HG03280 (cell line): ENCODE measurements around the gene FAM117A.
"Not testable (repeated sequence)": the region's sequence is repeated elsewhere in the genome, so short reads cannot be mapped to it uniquely, and the experiment has no call there.

Experiments
- ATAC-seq: cut with Tn5 transposase; IDR thresholded peaks from one replicate; pipeline ENCODE4 v1.9.1; 2021; ENCODE audit warnings: mild to moderate bottlenecking, moderate library complexity; ENCODE audit not compliant: unreplicated experiment

The FAM117A gene

DNA sequence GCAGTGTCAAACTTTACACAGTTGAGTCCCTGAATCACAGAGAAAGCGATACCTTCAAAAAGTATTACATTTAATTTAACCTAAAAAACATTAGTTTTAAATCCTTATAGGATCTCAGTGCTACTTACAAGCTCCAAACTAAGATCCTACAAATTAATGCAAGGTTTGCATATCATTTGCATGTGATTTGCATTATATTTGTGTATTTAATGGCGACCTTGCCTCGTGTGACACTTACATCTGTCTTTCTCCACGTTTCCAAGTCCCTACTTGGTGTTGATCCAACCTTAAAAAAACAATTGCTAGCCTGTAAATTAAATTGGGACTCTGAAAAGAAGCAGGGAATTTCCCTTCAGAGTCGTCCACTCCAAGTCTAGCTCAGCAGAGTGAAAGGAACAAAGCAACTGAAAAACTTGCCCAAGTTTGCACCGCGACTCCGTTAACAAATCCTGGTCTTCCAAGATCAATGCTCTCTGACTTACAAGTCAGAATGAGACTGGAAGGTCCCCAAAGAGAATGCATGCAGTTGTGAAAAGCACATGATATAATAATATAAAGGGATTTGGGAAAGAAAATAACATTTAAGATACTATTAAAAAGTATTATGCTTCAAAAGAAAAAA lies 739 bp upstream of the FAM117A start:
- no peak for ATAC-seq

DNA sequence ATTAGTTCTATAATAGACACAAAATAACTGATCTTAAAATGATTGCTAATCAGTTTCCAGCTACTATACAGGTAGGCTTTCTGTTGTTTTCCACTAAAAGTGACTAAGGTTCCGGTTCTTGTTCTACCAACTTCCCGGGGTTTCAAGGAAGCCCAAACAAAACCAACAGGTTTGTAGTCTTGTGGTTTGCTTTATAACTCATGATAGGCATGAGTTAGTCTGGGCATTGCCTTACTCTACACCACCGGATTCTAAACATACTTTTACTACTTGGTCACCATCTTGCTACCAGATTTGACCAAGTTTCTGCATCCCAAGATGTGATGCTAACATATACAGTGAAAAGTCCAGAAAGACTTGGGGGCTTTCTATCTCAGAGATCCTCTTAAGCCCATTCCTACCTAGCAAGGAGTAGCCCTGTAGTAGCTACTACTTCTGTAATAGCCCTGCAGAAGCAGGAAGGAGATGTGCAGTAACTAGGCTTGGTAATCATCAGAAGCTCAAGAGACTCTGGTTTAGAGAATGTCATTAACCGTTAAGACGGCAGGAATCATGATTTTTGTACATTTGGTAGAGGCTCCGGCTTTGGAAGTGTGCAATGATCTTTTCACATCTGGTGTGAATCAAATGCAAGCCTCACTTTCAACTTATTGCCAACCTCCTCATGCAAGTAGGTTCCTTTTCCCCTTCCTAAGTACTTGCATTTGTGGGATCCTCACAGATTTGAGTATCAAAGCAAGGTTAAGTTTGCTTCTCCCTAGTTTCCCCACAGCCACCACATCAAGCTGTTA lies 1.6 kb downstream of the FAM117A start:
- ATAC-seq = no peak

DNA sequence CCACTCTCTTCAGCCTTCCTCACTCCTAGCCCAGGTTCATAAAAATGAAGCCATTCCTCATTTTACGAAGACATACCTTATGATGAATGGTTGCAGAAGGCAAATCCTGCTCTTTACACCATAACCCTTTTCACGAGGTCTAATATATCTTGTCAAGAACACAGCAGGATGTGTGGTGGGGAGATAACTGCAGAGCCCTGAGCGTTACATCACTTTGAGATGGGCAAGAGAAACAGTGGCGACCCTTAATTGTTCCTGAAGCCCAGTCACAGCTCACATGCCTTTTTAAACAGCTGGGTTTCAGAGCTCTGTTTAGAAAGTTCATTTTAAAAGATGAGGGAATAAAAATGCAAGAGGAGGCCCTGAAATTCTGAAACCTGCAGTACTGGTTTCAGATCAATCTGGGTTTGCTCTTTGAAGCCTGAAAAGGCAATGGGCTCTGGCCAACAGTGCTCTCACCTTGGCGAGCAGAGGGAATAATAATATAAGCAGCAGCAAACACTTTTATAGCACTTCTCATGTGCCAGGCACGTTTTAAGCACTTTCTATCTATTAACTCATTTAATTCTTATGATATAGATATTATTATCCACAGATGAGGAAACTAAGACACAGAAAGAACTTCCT lies 2.9 kb downstream of the FAM117A start:
- ATAC-seq = no peak

DNA sequence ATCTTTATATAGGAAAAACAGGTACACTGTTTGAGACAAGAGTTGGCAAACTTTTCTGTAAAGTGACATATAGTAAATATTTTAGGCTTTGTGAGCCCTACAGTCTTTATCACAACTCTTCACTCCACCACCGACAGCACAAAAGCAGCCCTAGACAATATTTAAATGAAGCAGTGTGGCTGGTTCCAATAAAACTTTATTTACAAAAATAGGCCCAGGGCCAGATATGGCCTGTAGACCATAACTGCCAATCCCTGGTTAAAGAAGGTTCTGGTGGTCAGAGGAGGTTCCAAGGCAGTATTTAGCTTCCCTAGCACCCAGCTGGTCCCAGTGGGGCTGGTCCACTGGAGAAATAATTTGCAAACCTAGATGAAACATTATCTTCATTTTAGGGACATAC lies 3.6 kb downstream of the FAM117A start:
- ATAC-seq = no peak

DNA sequence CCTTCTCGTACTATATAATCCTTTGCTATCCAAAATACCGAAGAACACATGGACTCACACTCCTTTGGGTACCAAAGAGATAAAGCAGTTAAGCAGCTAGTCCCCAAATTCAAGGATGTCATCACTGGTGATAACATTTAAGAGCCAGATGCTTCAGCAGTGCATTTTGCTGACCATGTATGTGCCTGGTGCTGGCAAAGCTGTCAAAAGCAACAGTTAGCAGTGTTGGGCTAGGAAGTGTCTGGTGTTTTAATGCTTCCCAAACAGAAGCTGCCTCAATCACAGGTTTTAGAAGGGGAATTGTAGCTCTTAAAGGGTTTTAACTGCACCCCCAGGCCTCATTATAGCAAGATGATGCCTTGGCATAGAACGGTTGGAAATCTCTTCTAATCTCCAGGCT lies 4.7 kb downstream of the FAM117A start:
- ATAC-seq = no peak

DNA sequence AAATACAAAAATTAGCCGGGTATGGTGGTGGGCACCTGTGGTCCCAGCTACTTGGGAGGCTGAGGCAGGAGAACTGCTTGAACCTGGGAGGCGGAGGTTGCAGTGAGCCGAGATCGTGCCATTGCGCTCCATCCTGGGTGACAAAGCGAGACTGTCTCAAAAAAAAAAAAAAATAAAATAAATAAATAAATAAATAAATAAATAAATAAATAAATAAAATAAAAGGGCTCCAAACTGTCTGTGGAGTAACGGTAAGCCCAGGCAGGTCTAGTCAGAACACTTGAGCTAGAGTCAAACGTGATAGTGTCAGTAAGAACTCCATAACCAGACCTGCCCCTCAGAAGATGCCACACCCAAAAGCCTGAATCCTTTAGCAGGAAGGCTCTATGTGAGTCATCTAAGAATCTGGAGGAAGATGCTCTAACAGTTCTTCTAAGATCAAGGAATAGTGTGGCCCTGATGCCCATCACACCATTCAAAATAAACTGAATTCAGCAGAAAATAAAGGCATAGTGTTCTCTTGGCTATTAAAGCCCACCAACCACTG lies 5.4 kb downstream of the FAM117A start:
- ATAC-seq = not testable (repeated sequence)

DNA sequence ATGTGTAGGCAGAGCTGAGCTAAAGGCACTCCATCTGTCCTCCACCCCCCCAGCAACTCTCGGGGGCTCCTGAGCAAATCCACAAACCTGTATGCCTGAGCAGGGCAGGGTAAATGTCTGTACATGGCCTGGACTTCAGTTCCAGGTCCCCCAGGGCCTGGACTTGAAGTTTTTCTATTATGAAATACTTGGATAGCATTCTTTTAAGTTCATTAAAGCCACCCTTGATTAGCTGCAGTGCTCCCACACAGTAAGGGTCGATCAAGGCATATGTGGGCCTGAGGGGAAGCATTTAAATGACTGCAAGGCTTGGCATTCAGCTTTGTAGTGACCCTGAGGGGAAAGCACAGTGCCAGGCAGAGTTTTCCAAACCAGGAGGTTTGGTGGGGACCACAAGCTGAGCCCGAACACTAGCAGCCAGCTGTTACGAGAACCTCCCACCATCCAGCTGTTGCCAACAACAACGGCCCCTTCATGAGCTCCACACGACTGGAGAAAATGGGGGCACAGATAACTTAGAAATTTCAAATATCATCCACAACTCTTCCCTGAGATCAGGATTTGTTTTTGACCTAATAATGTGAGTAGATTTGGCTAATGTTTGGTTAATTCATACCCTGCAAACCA lies 6.7 kb downstream of the FAM117A start:
- ATAC-seq = no peak

DNA sequence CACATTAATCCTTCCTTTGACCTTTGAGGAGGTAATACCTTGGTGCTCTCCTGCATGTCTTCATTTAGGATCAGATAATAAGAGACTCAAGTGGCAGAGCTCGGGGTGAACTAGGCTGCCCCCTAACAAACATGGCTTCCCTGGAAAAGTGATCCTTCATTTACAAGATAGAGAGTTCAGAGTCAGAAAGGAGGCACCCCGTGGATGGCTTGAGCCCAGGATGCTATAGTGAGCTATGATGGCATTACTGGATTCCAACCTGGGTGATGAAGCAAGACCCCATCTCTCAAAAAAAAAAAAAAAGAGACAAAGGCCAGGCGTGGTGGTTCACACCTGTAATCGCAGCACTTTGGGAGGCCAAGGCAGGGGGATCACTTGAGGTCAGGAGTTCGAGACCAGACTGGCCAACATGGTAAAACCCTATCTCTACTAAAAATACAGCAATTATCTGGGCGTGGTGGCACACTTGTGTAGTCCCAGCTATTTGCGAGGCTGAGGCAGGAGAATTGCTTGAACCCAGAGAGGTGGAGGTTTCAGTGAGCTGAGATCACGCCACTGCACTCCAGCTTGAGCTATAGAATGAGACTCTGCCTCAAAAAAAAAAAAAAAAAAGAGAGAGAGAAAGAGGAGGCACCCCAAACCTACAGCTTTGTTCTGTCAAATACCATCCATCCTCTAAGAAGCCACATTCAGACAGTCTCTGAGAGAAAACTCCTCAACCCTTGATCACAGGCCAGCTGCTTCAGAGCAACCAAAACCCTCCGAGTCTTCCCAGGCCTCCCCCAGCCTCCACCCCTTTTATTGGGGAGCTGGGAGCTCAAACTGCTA lies 7.4 kb downstream of the FAM117A start:
- ATAC-seq = no peak

DNA sequence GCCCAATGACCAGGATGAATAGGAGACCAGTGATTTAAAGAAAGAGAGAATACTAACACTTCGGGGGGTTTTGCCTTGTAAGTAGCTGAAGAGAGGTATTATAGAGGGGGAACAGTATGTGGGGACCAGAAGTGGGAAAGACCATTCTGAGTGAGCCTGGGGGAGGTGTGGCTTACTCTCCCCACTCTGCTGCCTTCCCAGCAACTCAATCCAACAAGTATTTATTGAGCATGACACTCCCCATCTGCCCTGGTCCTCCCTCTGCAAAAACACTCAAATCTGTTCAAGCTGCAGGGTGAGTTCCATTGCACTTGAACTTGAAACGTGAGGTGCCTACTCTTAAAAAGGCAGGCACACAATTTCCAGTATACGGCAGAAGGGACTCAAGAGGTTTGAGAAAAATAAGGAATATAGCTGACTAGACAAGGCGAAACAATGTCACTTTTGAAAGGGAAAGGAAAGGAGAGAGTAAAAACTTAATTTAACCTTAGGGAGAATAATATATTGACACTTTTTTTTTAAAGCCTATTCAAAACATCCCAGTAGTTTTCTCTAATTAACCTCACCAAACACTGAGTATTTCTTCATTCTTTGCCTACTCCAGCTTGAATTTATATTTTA lies 8.2 kb downstream of the FAM117A start:
- no peak for ATAC-seq

DNA sequence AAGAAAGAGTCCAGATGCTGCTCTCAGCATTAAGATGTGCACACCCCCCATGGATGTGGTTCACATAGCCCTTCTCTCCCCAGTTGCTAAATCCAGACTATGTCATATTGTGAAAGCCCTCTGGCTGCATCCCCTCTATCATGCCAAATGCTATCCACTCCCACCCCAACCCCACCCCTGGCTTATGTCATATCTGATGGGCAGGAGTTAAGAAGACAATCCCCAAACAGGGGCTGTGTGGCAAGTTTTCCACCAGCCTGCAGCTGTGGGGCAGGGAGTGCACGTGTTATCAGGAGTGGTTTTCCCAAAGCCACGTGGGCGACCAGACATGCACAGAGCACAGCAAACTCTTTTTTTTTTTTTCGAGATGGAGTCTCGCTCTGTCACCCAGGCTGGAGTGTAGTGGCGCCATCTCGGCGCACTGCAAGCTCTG lies 10.0 kb downstream of the FAM117A start:
- no peak for ATAC-seq

DNA sequence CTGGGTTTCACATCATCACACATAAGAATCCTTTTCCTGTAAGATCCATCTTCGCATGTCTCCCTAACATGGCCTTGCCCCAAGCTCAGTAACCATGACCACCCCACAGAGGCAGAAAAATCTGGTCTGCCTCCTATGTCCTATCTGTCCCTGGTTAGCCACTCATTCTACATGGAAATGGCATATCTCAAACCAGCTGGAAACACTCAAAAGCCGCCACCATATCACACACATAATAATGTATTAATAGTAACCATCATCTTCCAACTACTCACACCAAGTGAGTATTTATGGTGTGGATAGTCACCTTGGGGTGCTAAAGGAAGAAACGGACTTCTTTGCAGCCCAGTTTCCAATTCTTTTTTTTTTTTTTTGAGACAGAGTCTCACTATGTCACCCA lies 11.4 kb downstream of the FAM117A start:
- no peak for ATAC-seq

DNA sequence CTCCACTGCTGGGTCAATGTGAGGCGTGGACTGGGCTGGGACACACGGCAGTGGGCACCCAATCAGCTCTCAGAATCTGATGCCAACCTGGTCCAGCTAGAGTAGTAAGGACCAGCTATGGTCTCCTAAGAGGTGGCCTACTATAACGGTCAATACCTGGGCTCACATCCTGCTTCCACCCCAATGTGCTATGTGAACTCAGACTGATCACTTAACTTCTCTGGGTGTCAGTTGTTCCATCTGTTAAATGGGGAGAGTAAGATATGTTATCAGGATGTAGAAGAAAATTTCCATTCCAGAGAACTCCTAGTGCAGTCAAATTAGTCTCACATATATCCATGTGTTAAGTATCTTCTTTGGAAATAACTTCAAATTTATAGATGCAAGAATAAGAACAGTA lies 14.2 kb downstream of the FAM117A start:
- no peak for ATAC-seq

DNA sequence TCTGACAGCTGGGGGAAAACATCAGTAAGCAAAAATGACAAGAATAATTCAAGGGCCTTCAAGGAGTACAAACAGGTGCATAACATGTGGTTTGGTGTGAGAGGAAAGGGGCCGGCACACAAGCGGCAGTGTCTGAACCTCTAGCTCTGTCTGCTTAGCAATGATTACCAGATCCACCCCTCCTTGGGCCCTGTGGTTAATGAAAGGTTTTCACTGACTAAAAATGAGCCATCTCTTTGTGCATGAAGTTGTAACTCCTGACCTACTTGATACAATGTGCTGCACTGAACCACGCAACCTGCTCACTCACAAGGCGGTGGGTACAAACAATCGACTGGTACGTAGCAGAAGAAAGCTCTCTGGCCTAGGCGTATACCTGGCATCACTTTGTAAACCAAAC lies 15.1 kb downstream of the FAM117A start:
- peak; percentile 78 for ATAC-seq

DNA sequence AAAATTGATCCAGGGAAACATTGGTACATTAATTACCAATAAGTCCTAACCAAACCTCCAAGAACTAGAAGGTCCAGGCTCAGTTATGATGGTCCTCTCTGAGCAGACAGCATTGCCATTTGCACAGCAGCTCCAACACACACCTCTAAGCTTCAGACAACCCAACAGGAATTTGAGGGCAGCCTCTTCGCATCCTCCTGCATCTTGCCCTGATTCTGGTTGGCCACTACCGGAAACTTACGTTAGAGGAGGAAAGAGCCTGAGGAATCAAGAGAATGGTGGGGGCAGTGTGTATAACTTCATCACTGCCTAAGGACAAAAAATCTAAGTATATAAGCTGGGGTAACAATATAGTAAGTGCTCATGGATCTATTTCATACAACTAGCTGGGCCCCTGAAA lies 15.7 kb downstream of the FAM117A start:
- ATAC-seq = no peak

DNA sequence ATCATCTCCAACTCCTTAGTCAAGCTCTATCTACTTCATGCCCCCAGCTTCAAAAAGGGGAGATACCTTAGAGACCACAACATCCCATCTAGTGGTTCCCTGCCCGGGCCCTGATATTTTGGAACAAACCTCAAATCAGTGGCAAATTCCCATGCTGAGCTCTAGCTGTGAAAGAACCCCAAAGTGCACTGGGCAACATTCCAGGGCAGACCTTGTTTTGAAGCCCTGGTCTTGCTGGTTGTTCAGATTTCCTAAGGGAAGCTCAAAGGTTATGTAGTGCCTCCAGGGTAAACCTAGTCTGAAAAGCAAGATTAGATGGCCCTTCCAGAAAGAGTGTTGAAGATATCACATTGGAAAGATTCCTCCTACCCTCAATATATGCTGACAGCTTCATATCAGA lies 16.3 kb downstream of the FAM117A start:
- no peak for ATAC-seq

DNA sequence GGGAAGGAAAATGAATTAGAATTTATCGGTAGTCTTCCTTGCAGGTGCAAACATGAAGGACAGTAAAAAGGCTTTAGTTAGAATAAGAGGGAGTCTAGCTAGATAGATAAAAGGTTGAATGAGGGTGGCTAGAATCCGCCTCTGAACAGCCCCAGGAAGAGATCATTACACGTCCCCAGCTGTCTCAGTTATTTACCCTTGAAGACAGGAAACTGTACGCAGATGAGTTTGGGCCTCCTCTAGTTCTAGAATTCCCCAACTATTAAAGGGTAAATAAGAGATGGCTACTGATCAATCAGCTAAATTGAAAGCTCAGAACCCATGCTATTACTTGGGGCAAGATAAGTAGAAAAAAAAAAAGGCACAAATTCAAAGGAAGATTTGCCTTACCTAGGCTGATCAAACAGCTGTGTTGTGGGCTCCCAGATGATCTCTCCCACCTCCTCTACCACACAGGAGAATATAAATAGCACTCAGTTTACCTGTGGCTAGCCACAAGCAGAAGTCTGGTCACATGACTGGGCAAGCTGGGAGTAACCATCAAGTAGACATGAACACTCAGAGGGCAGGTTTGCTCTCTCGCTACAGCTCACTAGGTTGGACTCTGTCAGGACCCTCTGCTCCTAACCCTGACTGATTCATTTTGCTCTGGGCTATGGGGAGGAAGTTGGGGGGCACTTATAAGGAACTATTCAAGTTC lies 17.0 kb downstream of the FAM117A start:
- ATAC-seq = peak; percentile 46

DNA sequence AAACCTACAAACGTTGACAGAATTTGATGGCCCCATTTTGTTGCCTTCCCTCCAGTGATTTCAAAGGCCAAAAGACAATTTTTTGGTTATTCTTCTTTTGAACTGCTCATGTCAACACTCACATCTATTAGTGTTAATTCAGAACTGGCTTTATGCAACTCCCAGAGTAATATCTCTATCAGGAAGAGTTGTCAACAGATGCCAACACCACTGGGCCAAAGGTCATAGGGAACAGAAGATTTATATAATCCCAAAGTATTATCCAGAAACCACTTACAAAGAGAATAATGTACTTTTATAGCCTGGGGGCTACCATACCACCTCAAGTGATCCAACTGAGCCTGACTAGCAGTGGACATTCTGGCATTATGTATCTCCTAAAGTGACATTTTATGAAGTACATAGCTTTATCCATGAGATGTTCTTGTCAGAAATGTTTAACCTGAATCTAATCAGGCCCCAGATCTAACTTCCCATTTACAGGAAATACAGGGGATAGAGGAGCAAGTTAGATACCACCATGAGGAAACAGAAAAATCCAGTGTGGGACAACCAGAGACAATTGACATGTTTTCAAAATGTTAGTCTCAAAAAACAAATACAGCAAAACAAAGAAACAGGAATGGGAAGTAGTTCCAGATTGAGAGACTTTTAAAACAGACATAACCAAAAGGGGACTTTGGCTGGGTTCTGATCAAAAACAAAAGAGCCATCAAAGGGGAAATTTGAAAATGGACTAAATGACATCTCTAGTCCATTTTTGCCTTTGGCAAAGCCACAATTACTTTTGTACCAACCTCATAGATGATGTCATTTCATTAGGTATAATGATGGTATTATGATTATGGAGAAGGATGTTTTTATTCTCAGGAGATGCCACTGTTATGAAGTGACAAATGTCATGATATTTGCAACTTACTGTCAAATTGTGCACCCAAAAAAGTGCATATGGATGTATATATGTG lies 18.5 kb downstream of the FAM117A start:
- ATAC-seq = no peak

DNA sequence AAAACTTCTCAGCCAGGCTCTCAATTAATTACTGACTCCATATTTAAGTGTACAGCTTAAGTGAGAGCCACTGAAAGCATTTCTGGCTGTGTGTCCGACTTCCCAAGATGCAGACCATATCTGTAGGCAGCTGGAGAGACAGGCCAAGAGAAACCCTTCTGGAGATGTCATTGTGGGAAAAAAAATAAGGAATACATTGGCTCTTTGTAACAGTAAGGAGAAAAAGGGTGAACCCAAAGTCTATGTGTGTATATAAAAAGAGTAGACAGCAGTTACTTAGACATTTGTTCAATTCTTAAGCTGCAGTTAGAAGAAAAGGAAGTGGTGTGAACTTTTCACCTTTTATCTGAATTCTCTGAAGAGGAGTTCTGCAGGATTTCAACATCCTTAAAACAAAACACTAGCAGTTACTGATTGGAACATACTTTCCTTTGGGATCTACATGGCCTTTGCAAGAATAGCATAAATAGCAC lies 21.7 kb downstream of the FAM117A start:
- ATAC-seq = no peak
